SW480 (cell line): ENCODE results near the gene CATSPER1.

Source experiments
- DNase-seq: peaks from one replicate; pipeline ENCODE4 v3.0.0-alpha.2; 2016; ENCODE audit warnings: low spot score

CATSPER1 gene

DNA sequence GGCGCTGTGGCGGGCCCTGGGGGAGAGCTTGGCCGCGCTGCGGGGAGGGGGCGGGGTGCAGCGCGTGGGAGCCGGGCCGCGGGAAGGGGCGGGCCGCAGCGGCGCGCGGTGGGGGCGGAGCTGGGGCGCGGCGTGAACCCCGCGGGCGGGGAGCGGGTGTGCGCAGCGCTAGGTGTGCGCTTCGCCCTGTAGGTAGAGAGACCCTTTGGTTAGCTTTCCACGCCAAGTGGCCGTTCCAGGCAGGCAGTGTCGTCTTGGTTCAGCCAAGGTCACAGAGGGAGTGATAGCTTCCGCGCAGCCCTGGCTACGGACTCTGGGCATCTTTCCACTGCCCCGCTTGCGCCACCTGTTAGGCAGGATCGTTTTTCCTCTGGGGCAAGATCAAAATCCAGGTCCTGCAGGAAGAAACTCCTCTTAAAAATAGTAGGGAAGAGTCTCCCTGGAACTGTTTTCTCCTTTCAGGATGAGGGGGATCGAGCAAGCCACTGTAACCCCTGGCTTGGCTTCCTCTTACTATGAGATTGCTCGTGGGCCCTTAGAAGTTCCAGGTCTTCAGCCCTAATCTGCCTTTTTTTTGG is 23.5 kb downstream of the CATSPER1 start:
- peak; percentile 38 for DNase-seq

DNA sequence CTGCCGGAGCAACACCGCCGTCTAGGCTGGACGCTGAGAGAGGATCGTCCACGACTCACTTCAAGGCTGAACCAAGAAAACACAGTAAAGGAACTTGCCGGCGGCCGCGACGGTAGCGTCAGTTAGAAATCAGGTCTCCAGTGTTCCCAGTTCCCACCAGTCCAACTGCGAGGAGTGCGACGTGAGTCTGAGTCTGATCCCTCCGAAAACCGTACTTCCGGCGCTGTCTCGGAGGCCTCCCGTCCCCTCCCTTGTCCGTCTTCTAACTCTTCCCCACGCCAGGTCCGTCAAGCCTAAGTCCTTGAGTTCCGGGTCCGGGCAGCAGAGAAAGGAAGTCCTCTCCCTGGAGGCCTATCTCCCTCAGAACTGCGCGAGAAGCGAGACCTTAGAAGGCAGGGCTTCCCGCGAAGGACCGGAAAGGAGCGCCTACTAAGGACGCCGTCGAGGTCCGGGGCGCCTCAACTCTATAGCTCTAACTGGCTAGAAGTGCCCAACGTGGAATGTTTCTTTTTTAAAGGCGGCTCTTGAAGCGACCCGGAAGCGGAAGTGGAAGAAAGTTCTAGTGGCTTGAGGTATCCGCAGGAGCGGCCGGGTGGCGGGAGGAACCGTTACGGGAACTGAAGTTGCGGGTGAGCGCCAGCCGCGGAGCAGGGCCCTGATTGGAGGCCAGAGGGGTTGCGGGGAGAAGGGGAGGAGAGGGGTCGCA is 24.2 kb downstream of the CATSPER1 start, which contains the start of the genes BANF1 and EIF1AD:
BANF1 (plus strand) TSS at position 562 of the 706 bp plus-strand sequence. CDS start 748 bp downstream, outside the sequence.
EIF1AD (minus strand) TSS at position 216 of the 706 bp plus-strand sequence. CDS start 1,768 bp downstream, outside the sequence.
- peak; percentile 97 for DNase-seq

- DNase-seq = no peak
These were observed 29.0 kb downstream of the CATSPER1 start for GRCh38 chr11:65997286-65997685.

DNA sequence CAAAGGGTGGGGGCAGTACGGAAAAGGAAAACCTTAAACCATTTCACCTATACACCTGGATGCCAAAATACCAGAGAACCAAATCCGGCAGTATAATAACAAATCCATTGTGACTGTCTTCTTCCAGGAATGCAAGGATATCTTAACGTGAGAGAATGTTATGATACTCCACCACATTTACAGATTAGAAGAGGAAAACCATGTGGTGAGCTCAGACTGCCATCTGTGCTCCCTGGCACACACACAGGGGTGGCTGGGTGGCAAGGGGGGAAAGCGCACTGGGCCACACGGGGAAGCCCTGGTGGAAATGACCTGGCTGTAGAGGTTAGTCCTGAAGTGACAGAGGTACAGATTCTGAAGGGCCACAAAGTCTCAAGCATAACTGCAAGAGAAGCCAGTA is 34.2 kb downstream of the CATSPER1 start:
- no peak for DNase-seq

- DNase-seq = peak; percentile 93
These were observed 37.3 kb downstream of the CATSPER1 start for GRCh38 chr11:65988791-65989592.

- DNase-seq = no peak
These were observed 38.9 kb downstream of the CATSPER1 start for GRCh38 chr11:65987336-65987735.

- DNase-seq = no peak
These were observed 42.7 kb downstream of the CATSPER1 start for GRCh38 chr11:65983589-65983987.

DNA sequence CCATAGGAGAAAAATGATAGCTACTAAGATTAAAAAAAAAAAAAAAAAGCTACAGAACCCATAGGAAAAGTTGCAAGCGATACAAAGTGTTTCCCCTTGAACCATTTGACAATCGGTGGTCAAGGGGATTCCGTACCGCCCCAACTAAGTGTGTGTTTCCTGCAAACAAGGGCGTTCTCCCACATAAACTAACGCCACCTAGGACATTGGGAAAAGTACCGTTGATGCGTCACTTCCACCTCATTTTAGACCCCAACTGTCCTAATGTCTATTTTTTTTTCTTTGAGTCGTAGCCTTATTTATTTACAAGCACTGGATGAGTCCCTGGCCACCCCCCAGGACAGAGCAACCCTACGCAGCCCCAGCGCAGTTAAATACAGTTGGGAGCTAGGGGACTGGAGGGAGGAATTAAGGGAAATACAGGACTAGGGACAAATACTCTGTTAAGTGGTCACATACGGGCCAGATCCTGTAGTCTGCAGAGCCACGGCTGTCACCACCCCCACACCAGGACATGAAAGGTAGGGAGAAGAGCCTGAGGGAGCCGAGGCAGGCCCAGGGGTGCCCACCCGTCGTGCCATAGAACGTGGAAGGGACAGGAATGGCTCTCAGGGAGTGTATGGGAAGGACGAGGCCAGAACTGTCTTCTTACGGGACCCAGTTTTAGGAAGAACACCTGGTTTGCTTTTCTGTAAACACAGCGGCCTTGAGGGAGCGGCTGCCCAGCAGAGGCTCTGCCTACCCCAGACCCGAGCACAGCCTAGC is 43.3 kb downstream of the CATSPER1 start:
- no peak for DNase-seq

DNA sequence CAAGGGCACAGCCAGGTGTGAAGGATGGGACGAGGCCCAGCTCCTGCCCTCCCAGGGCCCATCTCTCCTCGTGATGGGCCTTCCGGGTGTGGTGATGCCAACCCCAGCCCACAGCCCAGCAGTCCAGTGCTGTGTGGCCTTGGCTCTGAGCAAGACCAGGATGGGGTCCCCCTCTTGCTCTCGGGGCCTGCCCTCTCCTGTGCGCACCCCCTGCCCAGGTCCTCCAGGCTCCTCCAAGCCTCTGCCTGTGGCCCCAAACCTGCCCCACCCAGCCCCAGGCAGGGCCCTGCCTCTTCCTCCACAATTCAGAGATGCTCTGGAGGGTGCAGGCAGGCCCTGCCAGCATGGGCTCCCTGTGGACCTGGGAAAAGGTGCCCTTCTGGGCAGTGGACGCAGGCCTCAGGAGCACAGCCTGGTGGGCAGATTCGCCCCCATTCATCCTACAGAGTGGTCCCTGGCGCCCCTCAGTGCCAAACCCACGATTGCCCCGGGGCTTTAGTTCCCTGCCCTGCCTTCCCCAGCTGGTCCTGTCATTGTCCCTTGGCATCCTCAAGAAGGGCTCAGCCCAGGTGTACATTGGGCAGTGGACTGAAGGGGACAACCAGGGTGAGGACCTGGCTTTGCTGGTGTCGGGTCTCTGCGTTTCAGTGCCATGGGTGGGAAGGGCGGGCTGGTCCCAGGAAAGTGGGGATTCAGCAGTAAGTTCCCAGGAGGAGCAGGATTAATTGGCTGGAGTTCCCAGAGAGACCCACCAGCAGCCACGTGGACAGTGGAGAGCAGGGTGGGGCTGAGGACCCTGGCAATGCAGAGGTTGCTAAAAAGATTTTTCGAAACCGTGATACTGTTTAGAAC is 44.1 kb downstream of the CATSPER1 start:
- no peak for DNase-seq

- DNase-seq = no peak
These were observed 45.1 kb downstream of the CATSPER1 start for GRCh38 chr11:65981101-65981740.

- no peak for DNase-seq
These were observed 47.0 kb downstream of the CATSPER1 start for GRCh38 chr11:65979261-65979759.

DNA sequence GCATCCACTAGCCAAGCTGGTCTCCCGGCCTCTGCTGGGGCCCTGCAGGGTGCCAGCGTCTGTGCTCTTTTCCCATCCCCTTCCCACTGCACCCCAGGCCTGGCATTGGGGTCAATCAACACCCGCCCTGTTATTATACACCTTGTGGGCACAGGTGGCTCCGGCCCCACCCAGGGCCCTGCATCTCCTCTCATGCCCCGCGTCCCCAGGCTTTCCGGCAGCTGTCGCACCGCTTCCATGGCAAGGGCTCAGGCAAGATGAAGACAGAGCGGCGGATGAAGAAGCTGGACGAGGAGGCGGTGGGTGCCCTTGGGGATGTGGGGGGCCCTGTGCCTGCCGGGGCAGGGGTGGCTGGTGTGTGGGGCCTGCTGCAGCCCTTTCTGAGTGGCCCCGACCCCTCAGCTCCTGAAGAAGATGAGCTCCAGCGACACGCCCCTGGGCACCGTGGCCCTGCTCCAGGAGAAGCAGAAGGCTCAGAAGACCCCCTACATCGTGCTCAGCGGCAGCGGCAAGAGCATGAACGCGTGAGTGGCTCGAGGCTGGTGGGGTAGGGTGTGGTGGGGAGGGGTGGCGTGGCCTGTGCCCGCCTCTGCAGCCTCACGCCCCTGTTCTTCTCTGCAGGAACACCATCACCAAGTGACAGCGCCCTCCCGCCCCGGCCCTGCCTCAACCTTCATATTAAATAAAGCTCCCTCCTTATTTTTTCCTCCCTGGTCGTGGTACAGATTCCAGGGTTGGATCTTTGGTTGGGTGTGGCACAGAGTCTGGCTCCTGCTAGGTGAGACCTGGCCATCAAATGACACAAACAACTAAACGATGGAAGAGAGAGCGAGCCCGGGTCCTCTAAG is 47.7 kb downstream of the CATSPER1 start:
- no peak for DNase-seq

GRCh38 chr11:65977621-65978390 is 48.5 kb downstream of the CATSPER1 start:
- no peak for DNase-seq

DNA sequence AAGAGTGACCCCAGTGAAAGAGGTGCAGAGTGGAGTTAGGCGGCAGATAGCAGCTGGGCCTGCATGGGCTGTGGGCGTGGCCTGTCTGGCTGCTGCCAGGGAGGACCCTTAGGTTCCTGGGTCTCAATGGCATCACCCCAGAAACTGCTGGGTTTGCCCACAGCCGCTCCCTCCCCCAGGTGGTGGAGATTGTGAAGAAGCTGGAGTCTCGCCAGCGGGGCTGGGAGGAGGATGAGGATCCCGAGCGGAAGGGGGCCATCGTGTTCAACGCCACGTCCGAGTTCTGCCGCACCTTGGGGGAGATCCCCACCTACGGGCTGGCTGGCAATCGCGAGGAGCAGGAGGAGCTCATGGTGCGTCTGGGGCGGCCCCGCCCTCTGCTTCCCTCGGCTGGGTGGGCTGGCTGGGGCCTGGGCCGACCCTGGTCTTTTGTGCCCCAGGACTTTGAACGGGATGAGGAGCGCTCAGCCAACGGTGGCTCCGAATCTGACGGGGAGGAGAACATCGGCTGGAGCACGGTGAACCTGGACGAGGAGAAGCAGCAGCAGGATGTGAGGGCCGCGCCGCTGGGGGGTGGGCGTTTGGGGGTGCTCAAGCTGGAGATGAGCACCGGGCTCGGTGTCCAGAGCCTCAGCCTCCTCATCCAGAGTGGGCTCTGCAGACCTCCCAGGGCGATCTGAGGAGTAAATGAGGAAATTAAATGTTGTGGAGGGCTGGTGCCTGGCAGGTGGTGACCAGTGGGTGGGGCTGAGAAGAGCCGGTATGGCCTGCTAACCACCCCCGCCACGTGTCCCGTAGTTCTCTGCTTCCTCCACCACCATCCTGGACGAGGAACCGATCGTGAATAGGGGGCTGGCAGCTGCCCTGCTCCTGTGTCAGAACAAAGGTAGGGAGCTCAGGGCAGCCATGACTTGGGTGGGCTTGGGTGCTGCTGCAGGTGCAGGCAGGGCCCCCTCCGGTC is 49.8 kb downstream of the CATSPER1 start:
- no peak for DNase-seq

DNA sequence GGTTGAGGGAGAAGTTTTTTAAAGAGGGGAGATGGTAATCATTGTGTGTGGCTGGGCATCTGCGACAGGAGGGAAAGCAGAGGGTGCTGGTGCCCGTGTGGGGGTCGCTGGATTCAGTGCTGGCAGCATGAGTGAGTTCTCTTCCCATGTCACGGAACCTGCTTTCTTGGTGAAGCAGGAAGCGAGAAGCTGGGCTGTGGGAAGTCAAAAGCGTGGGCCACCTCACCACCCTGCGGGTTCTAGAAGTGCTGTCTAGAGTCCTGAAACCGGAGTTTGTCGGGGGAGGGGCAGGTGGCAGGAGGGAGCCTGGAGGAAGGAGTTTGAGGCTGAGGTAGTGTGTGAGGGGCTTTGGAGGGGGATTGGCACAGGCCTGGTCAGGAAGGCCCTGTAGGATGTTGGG is 50.5 kb downstream of the CATSPER1 start:
- DNase-seq = no peak

DNA sequence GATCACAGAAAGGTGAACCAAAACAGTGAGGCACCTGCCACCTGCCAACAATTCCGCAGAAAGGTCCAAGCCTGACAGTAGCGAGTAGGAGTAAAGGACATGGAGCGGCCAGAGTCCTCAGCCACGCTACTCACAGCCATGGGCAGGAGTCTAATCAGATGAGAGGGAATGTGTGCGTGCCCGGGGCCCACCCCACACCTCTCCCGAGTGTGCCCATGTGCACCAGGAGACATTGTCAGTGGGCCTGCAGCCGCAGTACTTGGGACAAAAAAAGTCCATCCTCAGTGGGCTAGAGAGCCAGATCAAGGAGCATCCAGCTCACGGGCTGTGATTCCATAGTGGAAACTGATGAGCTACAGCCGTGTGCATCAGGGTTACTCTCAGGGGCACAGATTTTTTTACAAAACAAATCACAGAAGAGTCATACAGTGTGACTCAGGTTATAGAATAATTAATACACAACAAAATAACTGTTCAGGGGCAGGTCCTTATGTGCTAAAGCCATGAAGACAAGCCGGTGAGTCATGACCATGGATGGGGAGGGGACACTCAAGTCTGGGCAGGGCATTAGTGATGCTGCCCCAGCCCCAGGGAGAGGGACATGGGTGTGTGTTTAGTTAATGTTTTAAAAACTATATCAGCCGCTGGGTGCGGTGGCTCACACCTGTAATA is 52.7 kb downstream of the CATSPER1 start:
- no peak for DNase-seq

- DNase-seq = no peak
These were observed 54.2 kb downstream of the CATSPER1 start for GRCh38 chr11:65972116-65972515.
